ENCODE data around the gene EIPR1. TPM values are rescaled to one million over a fixed set of nuclear protein-coding genes. Genes with fewer than 3 reads are reported as not detected.

The EIPR1 gene
- total RNA-seq, 1 donor from 2014 or later: 32.0 TPM

GRCh38 chr2:3168230-3168891, 209.3 kb downstream of the EIPR1 start:
- Mint-ChIP-seq H3K27me3 (no peaks in the 10 kb centered on the region), H3K36me3 (ENCODE audit: insufficient read depth) (peaks cover 32% of the 10 kb centered on the region), H3K27ac (peak overlapping the region; percentile 8), H3K4me1 (ENCODE audit: low read depth) (peaks cover 2% of the 10 kb centered on the region), H3K4me3 (ENCODE audit: low read depth) (no peak overlapping the region), H3K9me3 (ENCODE audit: low read depth) (peaks cover 17% of the 10 kb centered on the region)
- DNase-seq (ENCODE audit: low spot score, unreplicated experiment): no peak
- TF ChIP-seq, protein P1, sequence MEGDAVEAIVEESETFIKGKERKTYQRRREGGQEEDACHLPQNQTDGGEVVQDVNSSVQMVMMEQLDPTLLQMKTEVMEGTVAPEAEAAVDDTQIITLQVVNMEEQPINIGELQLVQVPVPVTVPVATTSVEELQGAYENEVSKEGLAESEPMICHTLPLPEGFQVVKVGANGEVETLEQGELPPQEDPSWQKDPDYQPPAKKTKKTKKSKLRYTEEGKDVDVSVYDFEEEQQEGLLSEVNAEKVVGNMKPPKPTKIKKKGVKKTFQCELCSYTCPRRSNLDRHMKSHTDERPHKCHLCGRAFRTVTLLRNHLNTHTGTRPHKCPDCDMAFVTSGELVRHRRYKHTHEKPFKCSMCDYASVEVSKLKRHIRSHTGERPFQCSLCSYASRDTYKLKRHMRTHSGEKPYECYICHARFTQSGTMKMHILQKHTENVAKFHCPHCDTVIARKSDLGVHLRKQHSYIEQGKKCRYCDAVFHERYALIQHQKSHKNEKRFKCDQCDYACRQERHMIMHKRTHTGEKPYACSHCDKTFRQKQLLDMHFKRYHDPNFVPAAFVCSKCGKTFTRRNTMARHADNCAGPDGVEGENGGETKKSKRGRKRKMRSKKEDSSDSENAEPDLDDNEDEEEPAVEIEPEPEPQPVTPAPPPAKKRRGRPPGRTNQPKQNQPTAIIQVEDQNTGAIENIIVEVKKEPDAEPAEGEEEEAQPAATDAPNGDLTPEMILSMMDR (IDR thresholded peaks at IDR 0.05; ENCODE audit: unreplicated experiment): no peak

DNA sequence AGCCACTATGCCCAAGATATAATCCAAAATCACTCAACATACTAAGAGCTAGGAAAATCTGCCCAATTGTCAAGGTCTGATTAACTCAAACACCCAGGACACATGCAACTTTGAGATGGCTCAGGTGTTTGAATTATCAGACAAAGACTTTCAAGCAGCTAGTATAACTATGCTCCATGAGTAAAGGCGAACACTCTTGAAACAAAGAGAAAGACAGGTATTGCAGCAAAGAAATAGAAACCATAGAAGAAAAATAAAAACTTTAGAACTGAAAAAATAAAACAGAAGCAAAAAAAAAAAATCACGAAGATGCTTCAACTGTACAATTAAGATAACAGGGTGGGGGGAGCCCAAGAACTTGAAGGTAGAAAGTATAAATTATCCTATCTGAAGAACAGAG, 214.2 kb downstream of the EIPR1 start:
- Mint-ChIP-seq H3K36me3 (ENCODE audit: insufficient read depth) (peaks cover 42% of the 10 kb centered on the region), H3K9me3 (ENCODE audit: low read depth) (peaks cover 21% of the 10 kb centered on the region), H3K27ac (no peak overlapping the region), H3K27me3 (no peaks in the 10 kb centered on the region), H3K4me1 (ENCODE audit: low read depth) (no peaks in the 10 kb centered on the region), H3K4me3 (ENCODE audit: low read depth) (no peak overlapping the region)
- TF ChIP-seq, protein P1 (IDR thresholded peaks at IDR 0.05; ENCODE audit: unreplicated experiment): no peak
- no peak for DNase-seq (ENCODE audit: low spot score, unreplicated experiment)

GRCh38 chr2:3162442-3163077, 215.1 kb downstream of the EIPR1 start:
- Mint-ChIP-seq H3K9me3 (ENCODE audit: low read depth) (peaks cover 21% of the 10 kb centered on the region), H3K36me3 (ENCODE audit: insufficient read depth) (peaks cover 42% of the 10 kb centered on the region), H3K4me3 (ENCODE audit: low read depth) (no peak overlapping the region), H3K27me3 (no peaks in the 10 kb centered on the region), H3K27ac (no peak overlapping the region), H3K4me1 (ENCODE audit: low read depth) (no peaks in the 10 kb centered on the region)
- TF ChIP-seq, protein P1 (IDR thresholded peaks at IDR 0.05; ENCODE audit: unreplicated experiment): no peak
- no peak for DNase-seq (ENCODE audit: low spot score, unreplicated experiment)

GRCh38 chr2:3160751-3161330, 216.8 kb downstream of the EIPR1 start:
- Mint-ChIP-seq H3K9me3 (ENCODE audit: low read depth) (peaks cover 21% of the 10 kb centered on the region), H3K27ac (no peak overlapping the region), H3K4me1 (ENCODE audit: low read depth) (no peaks in the 10 kb centered on the region), H3K36me3 (ENCODE audit: insufficient read depth) (peaks cover 34% of the 10 kb centered on the region), H3K4me3 (ENCODE audit: low read depth) (no peak overlapping the region), H3K27me3 (no peaks in the 10 kb centered on the region)
- no peak for DNase-seq (ENCODE audit: low spot score, unreplicated experiment)
- TF ChIP-seq, protein P1 (IDR thresholded peaks at IDR 0.05; ENCODE audit: unreplicated experiment): no peak

GRCh38 chr2:3159782-3160545, 217.7 kb downstream of the EIPR1 start:
- Mint-ChIP-seq H3K4me3 (ENCODE audit: low read depth) (no peak overlapping the region), H3K9me3 (ENCODE audit: low read depth) (peaks cover 17% of the 10 kb centered on the region), H3K27me3 (no peaks in the 10 kb centered on the region), H3K36me3 (ENCODE audit: insufficient read depth) (peaks cover 28% of the 10 kb centered on the region), H3K4me1 (ENCODE audit: low read depth) (no peaks in the 10 kb centered on the region), H3K27ac (peak overlapping the region; percentile 18)
- TF ChIP-seq, protein P1 (IDR thresholded peaks at IDR 0.05; ENCODE audit: unreplicated experiment): no peak
- no peak for DNase-seq (ENCODE audit: low spot score, unreplicated experiment)
